HG02943 (cell line): ENCODE data around the gene FTCD.
"Not testable (repeated sequence)": the region's sequence is repeated elsewhere in the genome, so short reads cannot be mapped to it uniquely, and the experiment has no call there.

Source experiments
- ATAC-seq: cut with Tn5 transposase; IDR thresholded peaks from one replicate; pipeline ENCODE4 v1.9.1; 2021; ENCODE audit warnings: mild to moderate bottlenecking, low read depth, moderate library complexity; ENCODE audit not compliant: unreplicated experiment

FTCD gene

GRCh38 chr21:46188226-46189212, 33.1 kb upstream of the FTCD start:
- no peak for ATAC-seq

DNA sequence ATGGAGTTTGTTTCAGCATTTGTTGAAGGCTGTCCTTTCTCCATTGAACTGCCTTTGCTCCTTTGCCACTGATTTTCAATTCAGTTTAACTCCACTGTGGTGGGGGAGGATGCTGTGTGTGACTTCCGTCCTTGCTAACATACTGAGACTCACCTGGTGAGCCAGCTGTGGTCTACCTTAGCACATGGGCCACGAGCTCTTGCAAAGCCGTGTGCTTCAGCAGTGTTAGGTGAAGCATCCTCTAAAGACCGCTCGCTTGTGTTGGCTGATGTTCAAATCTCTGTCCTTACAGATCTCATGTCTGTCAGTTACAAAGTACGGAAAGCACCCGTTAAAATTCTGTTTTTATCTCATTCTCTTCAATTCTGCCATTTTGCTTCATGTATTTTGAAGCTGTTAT, 32.4 kb upstream of the FTCD start:
- no peak for ATAC-seq

DNA sequence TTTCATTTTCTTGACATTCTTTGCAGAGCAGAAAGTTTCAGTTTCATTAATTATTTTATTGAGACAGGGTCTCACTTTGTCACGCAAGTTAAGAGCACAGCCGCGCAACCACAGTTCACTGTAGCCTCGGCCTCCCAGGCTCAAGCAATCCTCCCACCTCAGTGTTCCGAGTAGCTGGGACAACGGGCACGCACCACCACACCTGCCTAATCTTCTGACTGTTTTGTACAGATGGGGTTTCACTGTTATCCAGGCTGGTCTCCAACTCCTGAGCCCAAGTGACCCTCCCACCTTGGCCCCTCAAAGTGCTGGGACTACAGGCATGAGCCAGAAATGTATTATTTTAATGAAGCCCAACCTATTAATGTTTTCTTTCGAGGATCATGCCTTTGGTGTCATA, 31.9 kb upstream of the FTCD start:
- no peak for ATAC-seq

DNA sequence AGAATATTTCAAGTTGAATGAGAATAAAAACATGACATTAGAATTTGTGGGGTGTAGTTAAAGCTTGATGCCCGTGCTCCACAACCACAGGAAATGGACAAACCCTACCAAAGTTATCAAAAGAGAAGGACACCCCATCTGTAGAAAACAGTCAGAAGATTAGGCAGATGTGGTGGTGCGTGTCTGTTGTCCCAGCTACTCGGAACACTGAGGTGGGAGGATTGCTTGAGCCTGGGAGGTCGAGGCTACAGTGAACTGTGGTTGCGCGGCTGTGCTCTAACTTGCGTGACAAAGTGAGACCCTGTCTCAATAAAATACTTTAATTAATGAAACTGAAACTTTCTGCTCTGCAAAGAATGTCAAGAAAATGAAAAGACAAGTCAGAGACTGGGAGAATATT, 30.3 kb upstream of the FTCD start:
- ATAC-seq: no peak

DNA sequence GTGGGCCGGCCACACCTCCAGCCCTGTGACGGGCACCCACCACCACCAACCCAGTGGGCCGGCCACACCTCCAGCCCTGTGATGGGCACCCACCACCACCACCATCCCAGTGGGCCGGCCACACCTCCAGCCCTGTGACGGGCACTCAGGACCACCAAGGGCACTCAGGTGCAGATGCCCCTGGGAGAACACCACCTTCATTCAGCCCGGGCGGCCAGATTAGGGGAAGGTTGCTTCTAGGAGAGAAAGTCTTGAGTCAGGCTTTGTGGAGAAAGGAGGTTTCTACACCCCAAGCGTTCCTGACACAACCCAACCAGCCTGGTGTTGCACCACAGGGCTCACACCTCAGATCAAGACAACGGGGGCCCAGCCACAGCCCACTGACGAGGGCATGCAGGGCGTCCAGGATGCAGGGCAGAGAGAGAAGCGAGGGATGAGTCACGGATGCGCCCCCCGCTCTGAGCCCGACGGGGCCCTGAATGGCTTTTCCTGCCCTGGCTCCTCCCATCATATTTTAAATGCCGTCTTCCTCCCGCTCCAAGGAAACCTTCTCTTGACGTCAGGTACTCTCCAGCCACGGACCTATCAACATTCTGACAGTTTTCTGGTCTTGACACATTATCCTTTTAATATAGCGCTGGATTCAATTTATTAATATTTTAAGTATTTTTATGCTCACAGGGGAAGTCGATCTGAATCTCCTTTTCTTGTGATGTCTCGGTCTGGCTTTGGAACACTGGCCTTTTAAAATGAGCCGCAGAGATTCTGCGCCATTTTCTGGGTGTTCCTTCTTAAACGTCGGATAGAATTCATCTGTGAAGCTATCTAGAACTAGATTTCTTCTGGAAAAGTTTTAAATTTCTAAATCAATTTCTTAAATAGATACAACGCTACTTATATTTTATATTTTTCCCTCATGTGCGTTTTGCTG, 29.5 kb upstream of the FTCD start:
- ATAC-seq: no peak

- ATAC-seq: no peak
Measured at GRCh38 chr21:46183910-46184624, 28.7 kb upstream of the FTCD start, which contains the start of gene SPATC1L. Gene SPATC1L (minus strand): TSS chr21:46184459. CDS start chr21:46182816, 1,643 bp downstream.

DNA sequence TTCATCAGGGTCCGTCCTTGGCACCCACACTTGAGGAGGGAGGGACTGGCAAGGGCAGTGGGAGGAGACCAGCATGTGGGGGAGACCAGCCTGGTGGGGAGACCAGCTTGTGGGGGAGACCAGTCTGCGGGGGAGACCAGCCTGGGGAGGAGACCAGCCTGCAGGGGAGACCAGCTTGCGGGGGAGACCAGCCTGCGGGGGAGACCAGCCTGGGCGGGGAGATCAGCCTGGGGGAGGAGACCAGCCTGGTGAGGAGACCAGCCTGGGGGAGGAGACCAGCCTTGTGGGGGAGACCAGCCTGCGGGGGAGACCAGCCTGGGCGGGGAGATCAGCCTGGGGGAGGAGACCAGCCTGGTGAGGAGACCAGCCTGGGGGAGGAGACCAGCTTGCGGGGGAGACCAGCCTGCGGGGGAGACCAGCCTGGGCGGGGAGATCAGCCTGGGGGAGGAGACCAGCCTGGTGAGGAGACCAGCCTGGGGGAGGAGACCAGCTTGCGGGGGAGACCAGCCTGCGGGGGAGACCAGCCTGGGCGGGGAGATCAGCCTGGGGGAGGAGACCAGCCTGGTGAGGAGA, 28.0 kb upstream of the FTCD start:
- not testable (repeated sequence) for ATAC-seq

DNA sequence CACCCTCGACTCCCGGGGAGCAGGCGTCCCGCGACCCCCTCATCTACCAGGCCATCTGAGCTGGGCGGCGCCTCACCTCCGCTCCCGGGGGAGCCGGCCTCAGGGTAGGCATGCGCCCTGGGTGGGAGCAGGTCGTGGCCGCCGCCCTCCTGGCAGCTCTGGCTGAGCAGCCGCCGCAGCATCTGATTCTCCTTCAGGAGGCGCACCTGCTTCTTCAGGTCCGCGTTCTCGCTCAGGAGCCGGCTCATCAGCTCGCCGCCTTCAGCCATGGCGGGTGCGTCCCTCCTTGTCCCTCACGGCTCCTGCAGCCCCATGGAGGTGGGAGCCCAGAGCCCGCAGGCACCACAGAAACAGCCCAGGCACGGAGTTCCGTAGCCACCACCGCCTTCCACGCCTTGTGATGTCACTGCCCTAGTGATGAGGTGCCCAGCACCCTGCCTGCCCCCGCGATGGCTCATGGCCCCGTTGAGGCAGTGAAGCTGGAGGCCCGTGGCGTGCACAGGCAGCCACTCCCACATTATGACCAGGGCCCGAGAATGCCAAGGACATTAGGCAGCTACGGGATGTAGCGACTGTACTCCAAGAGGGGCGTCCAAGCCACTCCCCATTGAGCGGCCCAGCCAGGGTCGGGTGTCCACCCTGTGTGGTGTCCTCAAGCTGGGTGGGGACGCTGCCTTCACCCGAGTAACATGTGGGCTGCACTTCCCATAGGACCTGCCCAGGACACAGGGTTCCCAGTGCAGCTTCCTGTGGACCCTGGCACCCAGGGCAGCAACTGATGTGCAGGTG, 27.4 kb upstream of the FTCD start:
- no peak for ATAC-seq

GRCh38 chr21:46181953-46182547, 26.7 kb upstream of the FTCD start:
- no peak for ATAC-seq

DNA sequence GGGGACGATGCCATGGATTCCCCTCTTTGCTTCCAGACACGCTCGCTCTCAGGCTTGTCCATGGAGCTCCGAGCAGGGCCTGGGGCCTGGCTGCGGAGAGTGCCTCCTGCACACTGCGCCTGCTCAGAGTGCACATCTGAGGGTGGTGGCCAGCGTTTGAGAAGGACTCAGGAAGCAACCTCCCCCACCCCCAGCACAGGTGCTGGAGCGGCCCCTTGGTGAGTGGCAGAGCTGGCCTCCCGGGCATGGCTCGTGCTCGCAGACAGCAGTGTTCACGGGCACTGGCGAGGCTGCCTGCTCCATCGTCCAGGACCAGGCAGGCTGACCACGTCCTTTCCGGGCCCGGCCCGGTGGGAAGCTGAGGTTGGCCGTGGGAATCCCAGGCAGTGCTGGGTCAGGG, 26.1 kb upstream of the FTCD start:
- ATAC-seq: no peak

DNA sequence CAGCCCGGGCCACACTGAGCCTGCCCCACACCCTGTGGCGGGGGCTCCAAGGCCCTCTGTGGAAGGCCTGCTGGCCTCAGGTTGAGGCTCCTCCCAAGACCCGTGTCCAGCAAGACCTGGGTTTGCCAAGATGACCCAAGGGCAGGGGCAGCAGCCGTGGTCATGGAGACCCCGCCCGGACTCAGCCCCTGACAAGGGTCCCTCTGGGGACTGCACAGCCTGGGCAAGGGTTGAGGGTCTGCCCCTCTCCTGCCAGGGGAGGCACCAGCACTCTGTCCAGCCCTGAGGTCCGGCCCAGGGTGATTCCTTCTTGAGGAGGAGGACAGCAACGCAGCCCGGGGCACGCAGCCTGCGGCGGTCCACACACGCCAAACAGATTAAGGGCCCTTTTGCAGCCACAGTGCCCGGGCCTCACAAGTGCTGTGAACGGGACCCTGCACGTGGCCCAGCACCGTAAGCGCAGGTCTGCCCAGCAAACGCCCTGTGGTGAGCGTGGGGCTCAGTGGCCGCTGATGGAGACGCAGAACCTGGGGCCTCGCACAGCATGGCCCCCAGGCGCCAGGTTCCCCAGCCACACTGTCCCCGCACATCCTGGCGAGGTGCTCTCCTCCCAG, 25.5 kb upstream of the FTCD start:
- ATAC-seq: no peak

DNA sequence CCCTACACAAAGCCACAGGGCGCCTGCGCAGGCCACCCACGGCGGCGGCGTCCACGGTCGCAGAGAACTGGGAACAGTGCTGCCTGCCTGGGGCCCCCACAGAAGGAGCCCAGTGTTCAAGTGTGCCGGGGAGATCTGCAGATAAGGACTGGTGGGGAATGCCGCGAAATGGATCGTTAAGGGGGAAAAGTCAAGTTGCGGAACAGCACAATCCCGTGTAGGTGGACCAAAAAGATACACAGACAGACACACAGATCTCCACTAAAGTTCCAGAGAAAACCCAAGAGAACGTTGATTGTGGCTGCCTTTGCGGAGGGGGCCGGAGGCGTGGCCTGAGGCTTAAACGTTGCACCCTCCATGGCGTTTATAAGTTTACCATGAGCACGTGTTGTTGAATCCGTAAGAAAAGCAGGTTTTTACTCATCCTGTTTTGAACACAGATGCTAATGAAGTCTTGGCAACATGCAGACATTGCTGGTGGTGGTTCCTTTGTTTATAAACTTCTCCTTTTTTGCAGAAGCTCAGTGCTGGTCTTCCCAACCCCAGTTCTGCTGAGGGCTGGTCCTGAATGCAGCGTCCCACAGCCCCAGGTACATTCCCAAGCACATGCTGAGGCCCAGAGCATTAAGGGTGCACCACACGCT, 24.8 kb upstream of the FTCD start:
- no peak for ATAC-seq

DNA sequence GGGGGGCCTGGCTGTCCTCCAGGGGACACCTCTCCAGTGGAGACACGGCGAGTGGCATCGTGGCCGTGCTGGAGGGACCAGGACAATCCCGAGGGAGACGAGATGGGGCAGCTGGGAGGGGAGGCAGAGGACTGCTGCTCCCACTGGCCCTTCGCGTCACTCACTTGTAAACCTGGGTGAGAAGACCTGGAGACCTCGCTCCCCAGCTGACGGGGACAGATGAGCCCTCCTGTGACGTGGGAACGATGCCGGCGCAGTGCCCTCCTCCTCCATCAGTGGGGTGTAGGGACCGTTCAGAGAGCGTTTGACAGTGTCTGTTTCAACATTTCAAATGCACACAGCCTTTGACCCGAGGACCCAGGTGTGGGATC, 24.3 kb upstream of the FTCD start:
- ATAC-seq: no peak

GRCh38 chr21:46178961-46179360, 23.6 kb upstream of the FTCD start:
- ATAC-seq: no peak

DNA sequence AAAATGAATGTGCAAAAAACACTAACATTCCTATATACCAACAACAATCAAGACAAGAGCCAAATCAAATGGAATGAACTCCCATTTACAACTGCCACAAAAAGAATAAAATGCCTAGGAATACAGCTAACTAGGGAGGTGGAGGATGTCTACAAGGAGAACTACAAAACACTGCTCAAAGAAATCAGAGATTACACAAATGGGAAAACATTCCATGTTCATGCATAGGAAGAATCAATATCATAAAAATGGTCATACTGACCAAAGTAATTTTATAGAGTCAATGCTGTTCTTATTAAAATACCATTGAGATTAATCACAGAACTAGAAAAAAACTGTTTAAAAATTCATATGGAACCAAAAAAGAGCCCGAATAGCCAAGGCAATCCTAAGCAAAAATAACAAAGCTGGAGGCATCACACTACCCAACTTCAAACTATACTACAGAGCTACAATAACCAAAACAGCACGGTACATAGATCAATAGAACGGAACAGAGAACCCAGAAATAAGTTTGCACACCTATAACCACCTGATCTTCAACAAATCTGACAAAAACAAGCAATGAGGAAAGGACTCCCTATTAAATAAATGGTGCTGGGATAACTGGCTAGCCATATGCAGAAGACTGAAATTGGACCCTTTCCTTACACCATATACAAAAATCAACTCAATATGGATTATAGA, 21.2 kb upstream of the FTCD start:
- ATAC-seq: not testable (repeated sequence)

DNA sequence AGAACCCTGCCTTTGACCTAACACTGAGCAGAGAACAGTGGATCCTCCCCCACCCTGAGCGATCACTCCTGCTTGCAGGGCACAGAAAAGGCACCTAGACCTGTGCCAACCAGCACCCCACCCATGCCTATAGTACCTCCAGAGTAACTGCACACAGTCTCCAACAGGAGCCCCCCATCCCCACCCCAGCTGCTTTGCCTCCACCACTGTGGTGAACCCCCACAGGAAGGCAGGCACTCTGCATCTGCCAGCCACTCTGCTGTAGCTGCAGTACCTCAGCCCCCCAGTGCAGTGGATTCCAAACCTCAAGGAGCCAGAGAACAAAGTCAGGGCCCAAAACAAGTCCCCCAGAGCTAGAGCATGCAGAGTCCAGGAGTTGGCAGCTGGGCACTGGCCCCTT, 18.2 kb upstream of the FTCD start:
- no peak for ATAC-seq

DNA sequence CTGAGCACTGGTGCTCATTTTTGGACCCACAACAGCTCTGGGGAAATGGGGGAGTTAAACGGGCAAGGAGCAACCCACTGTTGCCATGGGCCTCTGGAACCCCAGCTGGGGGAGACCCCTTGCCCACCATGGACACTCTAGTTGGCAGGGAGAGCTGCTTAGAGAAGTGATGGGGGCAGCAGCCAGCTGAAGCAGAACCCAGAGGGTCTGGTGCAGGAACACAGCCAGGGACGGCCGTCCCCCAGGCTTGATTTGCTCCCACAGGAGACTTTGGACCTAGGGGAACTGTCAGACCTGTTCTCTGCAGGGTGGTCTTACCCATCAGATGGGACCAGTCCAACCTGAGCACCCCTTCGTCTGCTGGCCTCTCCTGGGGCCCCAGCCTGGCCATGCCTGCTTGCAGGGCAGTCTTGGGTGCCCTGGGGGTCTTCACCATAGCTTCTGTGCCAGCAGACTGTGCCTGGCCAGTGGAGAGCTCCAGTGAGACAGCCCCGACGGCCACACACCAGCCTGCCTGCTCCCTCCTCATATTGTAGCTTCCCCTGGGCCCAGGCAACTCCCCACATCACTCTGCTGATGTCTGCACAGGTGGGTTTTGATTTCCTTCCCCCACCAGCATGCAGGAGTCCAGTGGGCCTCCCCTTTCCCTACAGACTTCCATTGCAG, 17.6 kb upstream of the FTCD start:
- no peak for ATAC-seq
